GM12891 (cell line): ENCODE measurements around the gene BDH2.

Experiments
- DNase-seq: peaks from one replicate; pipeline ENCODE4 v3.0.0; 2011; ENCODE audit warnings: low spot score; ENCODE audit not compliant: insufficient read length
- FAIRE-seq: peaks from 2 replicates; lab custom pipeline; 2011; peaks lifted over from hg19 to GRCh38; lab: Jason Lieb, UNC
- PAX5 ChIP-seq: IDR thresholded peaks from 2 replicates; pipeline ENCODE4 v1.6.1; 2011; ENCODE audit warnings: low read length, moderate library complexity, mild to moderate bottlenecking; ENCODE audit not compliant: insufficient read depth, severe bottlenecking
- POLR2A ChIP-seq: IDR thresholded peaks from 2 replicates; pipeline ENCODE4 v1.6.1; 2011; ENCODE audit warnings: low read depth, low read length, control low read depth
- POLR2AphosphoS5 ChIP-seq: IDR thresholded peaks from 2 replicates; pipeline ENCODE4 v1.6.1; 2011; ENCODE audit warnings: low read depth, low read length, control low read depth
- POU2F2 ChIP-seq: IDR thresholded peaks from 2 replicates; pipeline ENCODE4 v1.6.1; 2011; ENCODE audit warnings: low read depth, mild to moderate bottlenecking, control low read depth, low read length, moderate library complexity
- SPI1 ChIP-seq: IDR thresholded peaks from 2 replicates; pipeline ENCODE4 v1.6.1; 2011; ENCODE audit warnings: low read depth, low read length, control low read depth
- TAF1 ChIP-seq: IDR thresholded peaks from 2 replicates; pipeline ENCODE4 v1.6.1; 2011; ENCODE audit warnings: low read depth, low read length, control low read depth

BDH2 gene

DNA sequence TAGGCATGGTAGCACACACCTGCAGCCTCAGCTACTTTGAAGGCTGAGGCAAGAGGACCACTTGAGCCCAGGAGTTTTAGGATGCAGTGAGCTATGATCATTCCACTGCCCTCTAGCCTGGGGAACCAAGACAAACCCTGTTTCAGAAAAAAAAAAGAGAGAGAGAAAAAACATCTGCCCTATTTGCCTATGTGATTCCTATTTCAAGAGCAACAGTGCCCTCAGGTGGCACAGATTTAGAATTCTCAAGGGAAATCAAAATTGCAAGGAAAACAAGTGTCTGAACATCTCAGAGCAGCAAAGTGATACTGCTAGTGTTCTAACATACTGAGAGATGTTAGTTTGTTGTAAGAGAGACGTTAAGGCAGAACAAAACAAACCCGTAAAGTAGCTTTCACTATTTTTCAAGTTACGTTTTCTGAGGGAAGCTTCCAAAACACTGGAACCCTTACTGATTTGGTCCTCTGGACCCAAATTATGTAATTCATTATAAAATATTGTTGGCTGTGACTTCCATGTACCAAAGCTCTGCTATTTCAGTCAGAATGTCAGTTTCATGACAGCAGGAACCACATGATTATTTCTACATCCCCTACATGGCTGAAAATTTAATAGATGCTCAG is 7.9 kb downstream of the BDH2 start:
- peak; percentile 94 for FAIRE-seq
- peak; percentile 70 for TF ChIP-seq POU2F2
- no peak for TF ChIP-seq PAX5
- DNase-seq: no peak

DNA sequence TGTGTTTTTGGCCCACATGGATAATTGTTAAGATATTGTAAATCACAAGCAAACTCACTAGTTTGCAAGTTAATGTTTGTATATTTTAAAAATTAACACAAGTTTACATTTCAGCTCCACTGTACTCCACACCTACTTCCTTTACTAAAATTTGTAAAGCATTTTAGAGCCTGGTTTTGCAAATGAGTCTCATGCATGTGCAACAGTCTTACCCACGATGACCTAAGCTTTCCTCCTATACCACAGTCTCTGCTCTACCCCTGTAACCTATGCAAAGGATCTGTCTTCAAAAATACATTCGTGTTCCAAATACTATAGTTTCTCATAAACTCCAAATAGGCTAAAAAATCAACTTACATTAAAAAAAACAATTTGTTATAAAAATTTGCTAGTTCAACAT is 10.2 kb downstream of the BDH2 start:
- TF ChIP-seq POLR2AphosphoS5 (no peak), PAX5 (no peak), POU2F2 (no peak), POLR2A (no peak), TAF1 (no peak), SPI1 (no peak)
- DNase-seq: no peak
- peak; percentile 26 for FAIRE-seq

GRCh38 chr4:103086551-103086950 is 13.1 kb downstream of the BDH2 start:
- FAIRE-seq (no peak), DNase-seq (no peak)
- TF ChIP-seq POLR2AphosphoS5 (no peak), POU2F2 (no peak), TAF1 (no peak), POLR2A (no peak), SPI1 (no peak), PAX5 (no peak)

DNA sequence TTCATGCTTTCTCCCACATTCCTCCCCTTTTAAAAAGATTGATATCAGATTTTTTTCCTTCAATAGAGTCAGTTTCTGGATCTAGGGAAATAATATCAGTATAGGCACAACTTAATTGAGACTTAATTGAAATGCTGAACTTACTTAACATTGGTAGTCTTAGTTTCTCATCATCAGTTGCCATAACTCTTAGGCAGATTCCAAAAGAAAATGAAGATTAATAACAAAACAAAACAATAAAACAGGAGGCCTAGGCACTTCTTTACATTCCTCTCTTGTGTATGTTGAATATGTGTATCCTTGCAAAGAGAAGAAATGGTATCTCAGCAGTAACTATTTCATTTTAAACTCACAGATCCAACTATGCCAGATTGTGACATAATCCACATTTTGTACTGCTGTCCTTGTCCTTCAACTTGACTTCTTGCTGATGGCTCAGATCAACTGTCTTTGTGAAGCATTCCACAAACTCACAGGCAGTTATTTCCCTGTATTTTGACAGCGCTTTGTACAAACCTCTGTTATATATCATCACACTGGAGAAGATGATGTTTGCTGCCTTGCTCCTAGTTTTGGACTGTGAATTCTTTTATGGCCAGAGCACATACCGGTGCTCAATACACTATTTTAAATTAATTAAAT is 14.0 kb downstream of the BDH2 start:
- FAIRE-seq (no peak), DNase-seq (no peak)
- TF ChIP-seq POU2F2 (no peak), PAX5 (no peak), SPI1 (no peak), POLR2A (no peak)

GRCh38 chr4:103079621-103080020 is 20.0 kb downstream of the BDH2 start:
- DNase-seq (no peak), FAIRE-seq (no peak)
- no peak for TF ChIP-seq POLR2A
- no peak for TF ChIP-seq PAX5
- no peak for TF ChIP-seq SPI1
- TF ChIP-seq TAF1: no peak

- no peak for DNase-seq
- no peak for FAIRE-seq
- no peak for TF ChIP-seq SPI1
- TF ChIP-seq PAX5: no peak
- peak; percentile 3; the same call in 1 of the 2 replicates for TF ChIP-seq POLR2AphosphoS5
- TF ChIP-seq POLR2A: peak; percentile 44; the same call in 1 of the 2 replicates
- no peak for TF ChIP-seq POU2F2
- TF ChIP-seq TAF1: peak; percentile 68; the same call in 1 of the 2 replicates
These were observed 22.8 kb downstream of the BDH2 start, which contains the start of gene SLC9B2 for GRCh38 chr4:103076747-103077347. TSS of gene SLC9B2 (minus strand) at chr4:103076761. CDS start at chr4:103067550, 9,211 bp downstream.

- peak; percentile 85 for FAIRE-seq
- DNase-seq: peak; percentile 35
- TF ChIP-seq SPI1 (no peak), POLR2AphosphoS5 (peak; percentile 47; the same call in 1 of the 2 replicates), POU2F2 (no peak), TAF1 (no peak), POLR2A (no peak; the same call in 1 of the 2 replicates)
These were observed 23.5 kb downstream of the BDH2 start for GRCh38 chr4:103075894-103076746.

DNA sequence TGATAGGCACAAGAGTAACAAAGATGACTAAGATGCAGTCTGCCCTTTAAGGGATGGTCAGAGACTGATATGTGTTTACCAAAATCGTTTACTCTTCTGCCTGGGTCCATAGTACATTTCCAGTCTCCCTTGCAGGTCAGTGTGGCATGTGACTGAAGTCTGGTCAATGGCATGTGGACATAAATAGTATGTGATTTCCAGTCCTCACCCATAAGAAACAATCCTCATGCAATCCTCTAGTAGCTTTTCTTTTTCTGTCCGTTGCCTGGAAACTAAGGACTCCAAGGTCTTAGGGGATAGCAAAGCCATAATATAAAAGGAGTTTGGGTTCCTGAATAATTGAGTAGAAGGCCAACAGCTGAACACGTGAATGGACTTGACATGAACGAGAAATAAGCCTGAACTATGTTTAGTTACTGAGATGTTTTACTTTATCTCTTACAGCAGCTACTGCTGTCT is 24.2 kb downstream of the BDH2 start:
- DNase-seq: no peak
- FAIRE-seq: no peak

More for the DNA sequence above, 24.2 kb downstream of the BDH2 start:
- no peak for TF ChIP-seq POLR2AphosphoS5
- no peak for TF ChIP-seq POU2F2
- no peak for TF ChIP-seq TAF1
- TF ChIP-seq POLR2A: no peak
- TF ChIP-seq SPI1: no peak
- no peak for TF ChIP-seq PAX5
